Ascending aorta (tissue), 2 donors: ENCODE results near the gene PDZRN3. TPM values are rescaled to one million over a fixed set of nuclear protein-coding genes. Genes with fewer than 3 reads are reported as not detected.

Experiments used
- DNase-seq, 2 donors: peaks; one replicate each; pipeline ENCODE4 v3.0.0-alpha.2; 2019; ENCODE audit warnings: low spot score in 2 of 2
- H3K27ac ChIP-seq, 2 donors: fragments of 200-600 bp; sonication (generic); one replicate each; pipeline ENCODE4 v1.5.1; 2016 to 2017; ENCODE audit warnings: mild to moderate bottlenecking in 1 of 2
- H3K27me3 ChIP-seq: fragments of 200-600 bp; sonication (generic); one replicate; pipeline ENCODE4 v1.5.1; 2017
- H3K36me3 ChIP-seq, 2 donors: fragments of 200-600 bp; sonication (generic); one replicate each; pipeline ENCODE4 v1.5.1; 2016
- H3K4me1 ChIP-seq, 2 donors: fragments of 200-600 bp; sonication (generic); one replicate each; pipeline ENCODE4 v1.5.1; 2016 to 2017; ENCODE audit warnings: mild to moderate bottlenecking in 1 of 2
- H3K4me3 ChIP-seq, 2 donors: fragments of 200-600 bp; sonication (generic); one replicate each; pipeline ENCODE4 v1.5.1; 2016 to 2017; ENCODE audit warnings: mild to moderate bottlenecking in 1 of 2
- H3K9me3 ChIP-seq, 2 donors: fragments of 200-600 bp; sonication (generic); one replicate each; pipeline ENCODE4 v1.5.1; 2016
- CTCF ChIP-seq, 3 experiments: fragments of 200-600 bp in 2 of 3; fragments of 450-650 bp in 1 of 3; sonication (generic) in 2 of 3; IDR thresholded peaks; one replicate each; pipeline ENCODE4 v1.5.1; 2016 to 2019; ENCODE audit warnings: antibody characterized with exemption in 3 of 3, mild to moderate bottlenecking in 1 of 3, moderate library complexity in 1 of 3
- intact Hi-C: fragments of 100-400 bp; cut with DNase I; formaldehyde crosslinking; loops from one replicate; pipeline ENCODE4 v1.15.1; 2023
- total RNA-seq: library from RNA; depleted of rRNA; stranded (reverse); fragments of >200 nt; gene quantifications from one replicate; pipeline ENCODE4 v1.1.0, GENCODE V29; 2016

PDZRN3 gene
- total RNA-seq, 1 donor from 2014 or later: 71.9 TPM

DNA sequence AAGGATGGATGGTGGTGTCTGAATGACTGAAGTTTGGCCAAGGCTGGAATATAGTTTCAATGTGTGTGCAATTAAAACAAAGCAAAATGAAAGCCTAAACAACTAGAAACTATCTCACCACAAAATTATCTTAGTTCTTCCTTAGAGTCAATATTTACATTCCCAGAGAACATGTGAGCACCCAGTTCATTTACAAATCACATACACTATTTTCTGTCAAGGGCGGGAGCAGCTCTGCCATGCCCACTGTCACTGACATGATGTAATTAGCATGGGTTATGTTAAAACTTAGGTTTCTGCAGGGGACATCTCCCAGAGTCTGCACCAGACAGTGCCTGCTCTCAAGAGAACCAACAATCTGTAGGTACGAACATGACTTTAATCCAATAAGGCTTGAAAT, 65.0 kb downstream of the PDZRN3 start:
- Histone ChIP-seq H3K4me1 (peaks cover 4 to 52% of the 10 kb centered on the region in 2 donors), H3K4me3 (no peak overlapping the region), H3K27ac (no peak overlapping the region), H3K9me3 (no peaks in the 10 kb centered on the region), H3K36me3 (no peaks in the 10 kb centered on the region), H3K27me3 (no peaks in the 10 kb centered on the region)
- no peak for TF ChIP-seq CTCF (IDR thresholded peaks at IDR 0.05)
- DNase-seq: no peak
- intact Hi-C loops: loop anchor here (5.0 kb wide), 1 partner anchor 37 kb away; no protein-coding TSS in a partner anchor

- intact Hi-C loops: no loop called here
- no peak overlapping the region for H3K4me3 ChIP-seq
- no peaks in the 10 kb centered on the region for H3K36me3 ChIP-seq
- peaks cover 4 to 47% of the 10 kb centered on the region in 2 donors for H3K4me1 ChIP-seq
- H3K27me3 ChIP-seq: no peaks in the 10 kb centered on the region
- no peak for TF ChIP-seq CTCF (IDR thresholded peaks at IDR 0.05)
- peak overlapping the region in 1 of 2 donors; percentile 45 for H3K27ac ChIP-seq
- no peak for DNase-seq
- no peaks in the 10 kb centered on the region for H3K9me3 ChIP-seq
Measured at GRCh38 chr3:73558727-73559075, 66.0 kb downstream of the PDZRN3 start.

GRCh38 chr3:73557986-73558726, 66.6 kb downstream of the PDZRN3 start:
- TF ChIP-seq CTCF (IDR thresholded peaks at IDR 0.05): no peak
- Histone ChIP-seq H3K27ac (peak overlapping the region in 1 of 2 donors; percentile 45), H3K27me3 (no peaks in the 10 kb centered on the region), H3K9me3 (no peaks in the 10 kb centered on the region), H3K36me3 (no peaks in the 10 kb centered on the region), H3K4me1 (peaks cover 4 to 44% of the 10 kb centered on the region in 2 donors), H3K4me3 (no peak overlapping the region)
- intact Hi-C loops: no loop called here
- no peak for DNase-seq

DNA sequence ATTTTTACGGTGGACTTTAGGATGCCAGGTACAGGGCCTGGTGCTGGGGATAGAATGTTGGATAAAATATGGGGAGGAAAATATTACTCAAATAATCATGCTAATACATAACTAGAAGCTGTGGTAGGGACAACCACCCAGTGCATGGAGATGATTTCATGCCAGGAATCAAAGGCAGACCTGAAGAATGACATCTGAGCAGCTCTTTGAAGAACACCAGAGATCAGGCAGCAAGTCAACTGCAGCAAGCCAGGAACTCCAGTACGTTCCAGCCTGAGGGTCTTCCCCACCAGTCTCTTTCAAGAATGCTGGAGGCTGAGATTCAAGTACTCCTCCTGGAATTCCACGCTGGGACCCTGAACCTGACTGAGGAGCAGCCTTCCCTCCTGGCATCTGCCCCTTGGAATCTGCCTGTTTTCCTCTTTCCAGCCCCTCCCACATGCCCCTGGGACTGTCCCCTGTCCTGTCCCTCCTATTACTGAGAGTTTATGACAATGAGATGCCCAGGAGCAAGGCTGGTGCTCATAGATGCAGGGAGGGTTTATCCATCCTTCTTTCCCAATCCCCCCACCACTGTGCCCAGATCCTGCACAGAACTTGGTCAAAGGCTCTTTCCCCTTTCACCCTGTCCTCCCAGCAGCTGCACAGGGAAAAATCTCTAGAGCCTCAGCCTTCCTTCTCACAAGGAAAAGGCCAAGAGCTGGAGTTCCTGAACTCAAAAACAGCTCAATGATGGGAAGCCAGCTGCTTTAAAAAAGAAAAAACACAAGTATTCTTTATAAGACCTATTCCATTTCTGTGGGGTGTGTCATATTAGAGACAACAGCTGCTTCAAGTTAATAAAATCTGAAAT, 68.0 kb downstream of the PDZRN3 start:
- Histone ChIP-seq H3K36me3 (no peaks in the 10 kb centered on the region), H3K27ac (peak overlapping the region; percentile 4 to 56), H3K9me3 (no peaks in the 10 kb centered on the region), H3K4me1 (peaks cover 4 to 41% of the 10 kb centered on the region in 2 donors), H3K4me3 (no peak overlapping the region), H3K27me3 (no peaks in the 10 kb centered on the region)
- DNase-seq: no peak
- intact Hi-C loops: no loop called here
- no peak for TF ChIP-seq CTCF (IDR thresholded peaks at IDR 0.05)

GRCh38 chr3:73555076-73555475, 69.7 kb downstream of the PDZRN3 start:
- intact Hi-C loops: no loop called here
- Histone ChIP-seq H3K36me3 (no peaks in the 10 kb centered on the region), H3K4me3 (no peak overlapping the region), H3K27me3 (no peaks in the 10 kb centered on the region), H3K4me1 (peaks cover 0 to 33% of the 10 kb centered on the region in 2 donors), H3K27ac (no peak overlapping the region), H3K9me3 (no peaks in the 10 kb centered on the region)
- DNase-seq: no peak
- no peak for TF ChIP-seq CTCF (IDR thresholded peaks at IDR 0.05)
